Kidney tubule cell (primary cell): Measurements from ENCODE around the gene KIF26B.

ENCODE experiments used
- DNase-seq: peaks from one replicate; pipeline ENCODE4 v3.0.0-alpha.2; 2018; ENCODE audit warnings: low spot score

The KIF26B gene

DNA sequence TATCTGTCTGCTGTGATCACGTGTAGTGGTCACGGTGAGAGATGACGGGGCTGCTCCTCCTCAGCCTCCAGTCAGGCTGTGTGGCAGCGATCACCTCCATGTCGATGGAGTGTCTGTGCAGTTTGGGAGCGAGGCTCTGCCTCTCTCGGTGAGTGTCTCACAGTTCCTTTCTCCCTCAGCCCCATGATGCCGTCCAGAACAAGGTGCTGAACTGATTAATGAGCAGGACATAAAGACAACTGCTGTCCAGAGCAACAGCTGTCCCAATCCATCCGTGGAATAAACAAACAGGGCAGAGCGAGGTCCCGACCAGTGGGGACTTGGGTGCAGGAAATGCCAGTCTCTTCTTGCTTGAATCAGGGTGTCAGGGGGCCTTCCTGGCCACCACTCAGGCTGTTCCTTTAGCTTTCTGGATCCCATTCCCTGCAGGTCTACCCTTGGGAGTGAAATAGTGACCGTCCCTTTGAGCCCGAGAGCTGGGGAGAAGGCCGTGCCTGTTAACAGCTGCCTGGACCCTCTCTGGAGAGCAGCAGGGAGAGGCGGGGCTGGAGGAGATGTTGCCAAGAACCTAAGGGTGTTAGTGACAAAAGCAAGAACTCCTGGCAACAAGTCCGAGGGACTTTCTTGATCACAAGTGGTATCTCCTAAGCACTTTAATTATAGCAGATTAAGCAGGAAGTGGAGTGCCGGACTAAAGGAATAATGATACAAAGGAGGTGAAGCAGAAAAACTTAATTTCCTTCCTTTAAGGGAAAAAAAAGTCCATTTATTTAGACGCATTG, 443.9 kb downstream of the KIF26B start:
- no peak for DNase-seq

DNA sequence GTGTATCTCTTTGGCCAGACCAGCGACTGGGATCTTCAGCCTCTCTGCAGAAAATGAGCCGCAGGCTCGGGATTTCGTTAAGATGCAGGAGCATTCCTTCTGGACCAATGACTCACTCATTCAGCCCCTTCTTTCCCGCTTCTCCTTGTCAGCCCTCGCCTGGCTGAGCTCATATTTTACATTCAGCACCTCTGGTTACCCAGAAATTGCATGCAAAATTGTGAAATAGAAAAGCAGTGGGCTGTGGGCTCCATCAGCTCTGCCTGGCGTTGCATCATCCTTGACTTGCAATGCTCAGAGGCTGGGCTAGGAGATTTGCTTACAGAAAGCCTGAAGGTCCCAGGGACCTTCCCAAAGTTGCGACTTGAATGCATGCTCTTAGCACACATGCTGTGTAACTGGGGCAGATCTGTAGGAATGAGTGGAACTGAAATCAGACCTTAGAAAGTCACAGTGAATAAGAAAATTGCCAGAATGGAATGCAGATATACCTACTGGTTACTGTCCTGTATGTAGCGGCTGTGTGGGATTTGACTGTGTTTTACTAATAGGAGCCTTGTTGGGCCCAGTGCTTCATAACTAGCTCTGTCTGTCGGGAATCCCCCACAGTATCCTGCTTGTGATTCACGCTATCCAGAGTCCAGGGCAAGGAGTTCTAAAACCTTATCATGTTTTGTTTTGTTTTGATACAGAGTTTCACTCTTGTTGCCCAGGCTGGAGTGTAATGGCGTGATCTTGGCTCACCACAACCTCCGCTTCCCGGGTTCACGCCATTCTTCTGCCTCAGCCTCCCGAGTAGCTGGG, 444.8 kb downstream of the KIF26B start:
- DNase-seq = peak; percentile 51

DNA sequence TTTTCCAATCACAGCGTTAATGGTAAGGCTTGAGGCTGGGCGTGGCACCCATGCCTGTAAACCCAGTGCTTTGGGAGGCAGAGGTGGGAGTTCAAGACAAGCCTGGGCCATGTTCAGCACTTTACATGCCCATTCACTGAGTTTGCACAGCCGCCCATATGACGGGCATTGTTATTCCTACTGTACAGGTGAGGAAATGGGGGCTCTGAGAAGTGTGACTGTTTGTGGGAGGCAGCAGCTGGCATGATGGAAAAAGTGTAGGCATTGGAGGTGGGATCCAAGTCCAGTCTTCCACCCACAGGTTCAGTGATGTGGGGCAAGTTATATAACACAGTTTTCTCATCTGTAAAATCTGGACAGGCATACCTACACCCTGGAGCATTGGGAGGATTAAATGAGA, 445.9 kb downstream of the KIF26B start:
- no peak for DNase-seq

DNA sequence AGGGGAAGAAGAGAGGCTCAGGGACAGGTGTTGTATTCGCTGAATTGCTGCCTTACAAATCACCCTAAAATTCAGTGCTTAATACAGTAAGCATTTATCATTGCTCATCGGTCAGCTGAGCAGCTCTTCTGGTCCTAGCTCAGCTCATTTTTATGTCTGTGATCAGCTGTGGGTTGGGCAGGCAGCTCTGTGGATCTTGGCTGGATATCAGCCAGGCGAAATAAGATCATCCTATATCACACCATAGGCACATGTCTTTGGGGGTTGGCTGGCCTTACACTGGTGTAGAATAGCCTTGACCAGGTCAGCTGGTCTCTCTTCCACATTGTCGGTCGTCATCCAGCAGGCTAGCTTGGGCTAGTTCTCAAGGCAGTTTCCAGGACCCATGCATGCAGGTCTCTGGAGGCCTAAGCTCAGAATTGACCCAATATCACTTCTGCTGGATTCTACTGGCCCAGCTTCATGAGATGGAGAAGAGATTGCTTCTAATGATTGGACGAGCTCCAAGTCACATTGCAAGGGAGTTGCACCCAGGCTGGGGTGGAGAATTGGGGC, 448.6 kb downstream of the KIF26B start:
- no peak for DNase-seq

DNA sequence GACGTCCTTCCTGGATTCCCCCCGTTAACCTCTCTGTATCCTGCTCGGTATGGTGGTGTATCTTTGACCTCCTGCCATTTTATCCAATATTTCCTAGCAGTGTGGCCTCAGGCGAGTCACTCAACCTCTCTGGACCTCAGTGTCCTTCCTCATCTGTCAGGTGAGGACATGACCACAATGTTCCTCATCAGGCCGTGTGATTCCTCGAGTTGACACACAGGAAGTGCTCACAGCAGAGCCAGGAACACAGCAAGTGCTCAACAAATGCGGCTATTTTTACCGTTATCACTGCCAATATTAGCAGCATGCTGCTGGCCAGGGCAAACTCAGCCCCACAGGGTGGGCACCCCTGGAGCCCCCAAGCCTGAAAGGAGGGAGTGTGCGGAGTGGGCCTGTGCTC, 450.2 kb downstream of the KIF26B start:
- DNase-seq = peak; percentile 44

DNA sequence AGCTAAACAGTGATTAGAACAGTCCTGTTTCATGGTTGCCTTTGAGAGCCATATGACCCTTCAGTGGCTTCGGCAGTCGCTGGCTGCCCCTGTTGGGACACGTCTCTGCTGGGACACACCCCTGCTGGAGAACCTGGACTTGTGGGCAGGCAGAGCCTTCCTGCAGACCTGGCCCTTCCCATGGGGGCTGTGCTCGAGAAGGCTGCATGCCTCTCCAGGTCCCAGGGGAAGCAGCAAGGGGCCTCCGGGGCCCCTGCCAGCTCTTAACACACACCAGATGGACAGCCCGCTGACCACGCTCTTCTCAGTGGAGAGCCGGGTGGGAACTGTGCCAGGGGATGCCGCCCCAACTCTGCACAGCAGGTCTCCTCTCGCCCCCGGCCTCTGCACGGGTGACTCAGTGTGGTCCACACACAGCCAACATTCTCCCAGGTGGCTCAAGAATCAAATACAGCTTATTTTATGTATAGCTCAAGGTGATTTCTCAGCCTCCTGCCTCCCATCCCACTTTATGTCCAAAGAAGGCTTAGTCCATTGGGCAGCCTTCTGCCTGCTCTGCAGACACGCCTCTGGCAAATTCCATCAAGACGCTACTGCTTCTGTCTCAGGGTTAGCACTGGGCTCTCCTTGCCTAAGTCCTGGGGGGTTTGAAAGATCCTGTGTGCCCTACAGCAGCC, 450.8 kb downstream of the KIF26B start:
- no peak for DNase-seq

DNA sequence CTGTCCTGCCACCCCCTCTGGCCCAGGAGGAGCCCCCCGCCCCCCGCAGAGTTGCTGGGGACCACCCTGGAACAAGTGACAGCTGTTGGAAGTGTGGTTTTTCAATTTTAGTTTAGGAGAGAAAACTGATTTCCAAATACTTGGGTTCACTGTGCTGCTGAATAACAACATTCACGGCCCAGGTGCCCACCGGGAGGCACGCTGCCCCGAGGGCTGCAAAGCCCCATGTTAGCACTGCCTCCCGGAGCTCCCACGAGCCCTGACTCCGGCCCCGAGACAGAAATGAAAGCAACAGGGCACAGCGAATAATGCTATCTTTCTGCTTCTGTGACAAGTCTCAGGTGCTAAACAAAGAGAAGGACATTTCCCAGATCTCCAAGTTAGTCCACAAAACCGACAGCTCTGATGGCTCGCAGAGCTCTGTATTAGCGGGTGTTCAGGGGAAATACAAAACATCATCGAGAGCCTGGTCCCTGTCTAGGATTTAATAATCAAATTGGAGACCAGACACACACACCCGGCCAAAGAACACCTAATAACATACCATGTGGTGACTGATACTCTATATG, 451.5 kb downstream of the KIF26B start:
- no peak for DNase-seq

DNA sequence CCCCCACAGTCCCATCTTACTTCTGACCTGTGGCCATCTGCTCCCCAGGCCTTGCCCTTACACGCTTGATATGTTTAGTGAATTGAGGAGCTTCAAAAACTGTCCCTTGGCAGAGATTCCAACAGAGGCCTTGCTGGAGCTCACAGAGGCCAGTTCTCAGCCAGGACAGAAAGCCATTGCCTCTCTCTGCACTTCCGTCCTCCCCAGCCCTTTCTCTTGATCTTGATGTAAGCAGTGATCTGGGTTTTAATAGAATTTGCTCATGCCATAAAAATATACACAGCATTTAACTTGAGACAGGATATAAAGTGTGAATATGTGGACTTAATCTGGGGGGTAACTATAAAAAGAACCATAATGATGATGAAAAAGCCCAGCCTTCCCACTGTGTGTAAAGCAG, 453.5 kb downstream of the KIF26B start:
- DNase-seq = no peak

DNA sequence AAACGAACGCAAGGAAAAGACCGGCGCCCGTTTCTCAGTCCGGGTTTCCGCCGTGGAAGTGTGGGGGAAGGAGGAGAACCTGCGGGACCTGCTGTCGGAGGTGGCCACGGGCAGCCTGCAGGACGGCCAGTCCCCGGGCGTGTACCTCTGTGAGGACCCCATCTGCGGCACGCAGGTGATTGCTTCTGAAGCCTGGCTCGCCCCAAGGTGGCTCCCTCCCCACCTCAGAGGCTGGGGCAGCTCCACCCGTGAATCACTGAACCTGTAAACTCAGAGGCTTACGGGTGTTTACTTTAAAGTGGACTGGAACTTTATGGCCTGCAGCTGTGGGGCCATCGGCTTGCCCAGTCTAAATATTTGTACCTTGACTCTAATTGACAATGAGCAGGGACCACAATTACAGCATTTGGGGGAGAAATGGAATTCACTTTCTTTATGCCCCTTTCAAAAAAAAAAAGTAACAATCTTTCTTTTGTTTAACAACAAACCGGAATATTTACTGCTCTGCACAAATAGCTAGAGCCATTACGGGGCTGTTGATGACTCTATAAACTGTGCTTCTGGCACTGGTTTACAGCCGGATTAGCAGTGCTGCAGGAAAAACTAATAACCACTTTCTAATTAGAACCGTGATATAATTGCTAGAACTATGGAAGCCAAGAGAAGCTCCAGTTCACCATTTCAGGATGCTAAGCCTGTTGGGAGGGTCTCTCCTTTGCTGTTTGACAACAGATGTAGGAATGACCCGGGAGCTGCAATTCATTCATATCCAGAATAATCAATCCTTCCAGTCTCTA, 454.8 kb downstream of the KIF26B start:
- DNase-seq = no peak

DNA sequence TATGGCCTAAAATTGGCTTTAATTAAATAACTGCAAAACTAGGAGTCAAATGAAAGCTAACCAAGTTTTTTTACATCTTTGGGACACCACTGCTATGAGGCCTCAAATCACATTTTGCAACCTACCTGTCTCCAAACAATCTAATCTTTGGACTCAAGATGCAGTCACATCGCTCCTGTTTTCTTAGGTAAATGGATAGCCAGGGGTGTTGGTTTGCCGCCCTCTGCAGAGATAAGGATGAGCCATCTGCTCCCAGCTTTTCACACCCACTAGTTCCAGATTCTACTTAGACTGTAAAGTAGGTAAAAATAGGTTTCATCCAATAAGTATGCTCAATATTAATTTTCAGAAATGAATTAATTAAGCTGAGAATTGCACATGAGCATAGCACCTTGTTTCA, 456.5 kb downstream of the KIF26B start:
- DNase-seq = no peak

DNA sequence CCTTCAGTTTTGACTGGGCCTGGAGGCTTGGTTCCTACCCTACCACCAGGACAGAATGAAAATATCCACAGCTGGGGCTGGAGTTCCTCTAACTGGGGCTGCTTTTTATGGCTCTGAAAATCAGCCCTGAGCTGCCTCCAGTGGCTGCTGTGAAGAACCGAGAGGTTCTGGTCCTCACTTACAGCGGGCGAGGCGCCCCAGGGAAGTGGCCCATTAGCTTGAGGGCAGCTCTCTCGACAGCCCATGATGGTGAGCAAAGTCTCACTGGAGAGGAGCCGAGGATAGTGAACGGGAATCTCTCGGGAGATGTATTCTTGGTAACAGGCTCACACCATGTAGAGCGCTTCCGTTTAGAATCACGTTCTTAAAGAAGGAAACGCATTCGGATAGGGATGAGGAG, 459.7 kb downstream of the KIF26B start:
- no peak for DNase-seq

DNA sequence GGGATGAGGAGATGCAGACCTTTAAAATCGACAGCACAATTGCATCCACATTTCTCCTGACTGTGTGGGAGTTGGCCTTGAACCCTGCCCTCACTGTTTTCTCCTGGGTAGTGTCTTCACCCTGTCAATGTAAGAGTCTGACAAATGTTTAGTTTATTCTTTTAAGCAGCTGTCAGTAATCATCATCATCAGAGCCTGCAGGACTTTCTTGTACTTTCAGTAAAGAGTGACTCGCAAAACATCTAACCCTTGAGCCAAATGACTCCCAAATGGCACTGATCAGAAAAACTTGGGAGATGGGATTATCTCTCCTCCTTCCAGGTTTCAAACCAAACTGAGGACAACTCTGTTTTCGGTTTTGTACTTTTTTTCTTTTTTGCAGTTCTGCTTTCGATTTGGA, 460.2 kb downstream of the KIF26B start:
- DNase-seq = no peak

DNA sequence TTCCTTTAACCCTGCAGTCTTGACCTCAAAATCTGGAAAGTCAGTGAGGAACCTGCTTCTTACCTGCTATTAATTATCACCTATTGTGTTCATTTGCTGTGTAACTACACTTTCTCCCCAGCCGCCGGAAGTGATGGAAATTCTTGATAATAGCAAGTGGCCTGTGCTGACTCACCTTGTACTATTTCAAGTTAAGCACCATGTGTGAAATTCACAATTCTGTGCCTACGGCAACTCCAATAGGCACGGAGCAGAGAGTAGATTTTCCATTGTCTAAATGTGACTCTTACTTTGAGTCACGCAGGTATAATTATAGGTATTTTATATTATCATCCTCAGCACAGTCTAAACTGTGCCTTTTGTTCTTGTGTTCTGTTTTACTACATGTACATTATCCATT, 466.8 kb downstream of the KIF26B start:
- peak; percentile 19 for DNase-seq

DNA sequence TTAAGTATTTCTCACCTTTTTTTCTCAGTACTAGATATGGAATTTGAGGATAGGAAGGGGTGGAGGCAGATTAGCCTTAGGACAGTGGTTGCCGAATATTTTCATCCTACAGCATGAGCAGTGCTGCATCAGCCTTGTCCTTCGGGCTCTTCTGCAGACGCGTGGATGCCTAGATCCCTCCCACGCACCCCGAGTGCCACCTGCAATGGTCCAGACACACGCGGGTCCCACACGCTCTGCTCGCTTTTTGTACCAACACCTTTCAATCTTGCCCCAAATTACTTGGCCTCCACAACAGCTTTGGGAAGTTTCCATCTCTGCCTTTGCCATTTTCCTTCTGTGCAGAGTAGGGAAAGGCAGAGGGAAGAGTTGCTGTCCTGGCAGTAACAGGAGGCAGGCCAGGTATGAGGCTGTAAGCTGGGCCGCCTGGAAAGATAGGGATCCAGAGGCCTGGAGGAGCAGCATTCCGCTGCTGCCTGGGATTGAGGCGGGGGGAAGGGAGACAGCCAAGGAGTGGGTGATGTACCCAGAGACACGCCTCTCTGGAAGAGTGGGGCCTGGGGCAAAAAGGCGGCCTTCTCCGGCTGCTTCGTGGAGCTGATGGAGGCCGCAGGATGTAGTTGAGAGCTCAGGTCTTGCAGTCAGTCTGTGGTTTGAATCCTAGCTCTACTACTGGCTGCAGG, 467.7 kb downstream of the KIF26B start:
- no peak for DNase-seq

DNA sequence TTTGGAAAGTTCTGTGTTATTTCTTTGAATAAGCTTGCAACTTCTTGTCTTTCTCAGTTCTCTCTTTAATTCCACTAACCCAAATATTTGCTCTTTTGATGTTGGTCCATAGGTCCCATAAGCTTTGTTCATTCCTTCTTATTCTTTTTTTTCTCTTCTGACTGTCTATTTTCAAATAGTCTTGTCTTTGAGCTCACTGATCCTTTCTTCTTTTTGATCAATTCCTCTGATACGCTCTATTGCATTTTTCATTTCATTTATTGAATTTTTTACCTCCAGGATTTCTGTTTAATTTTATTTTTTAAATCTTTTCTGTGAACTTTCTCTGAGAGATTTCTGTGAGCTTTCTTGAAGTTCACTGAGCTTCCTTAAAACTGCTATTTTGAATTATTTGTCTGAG, 486.6 kb downstream of the KIF26B start:
- DNase-seq = no peak

DNA sequence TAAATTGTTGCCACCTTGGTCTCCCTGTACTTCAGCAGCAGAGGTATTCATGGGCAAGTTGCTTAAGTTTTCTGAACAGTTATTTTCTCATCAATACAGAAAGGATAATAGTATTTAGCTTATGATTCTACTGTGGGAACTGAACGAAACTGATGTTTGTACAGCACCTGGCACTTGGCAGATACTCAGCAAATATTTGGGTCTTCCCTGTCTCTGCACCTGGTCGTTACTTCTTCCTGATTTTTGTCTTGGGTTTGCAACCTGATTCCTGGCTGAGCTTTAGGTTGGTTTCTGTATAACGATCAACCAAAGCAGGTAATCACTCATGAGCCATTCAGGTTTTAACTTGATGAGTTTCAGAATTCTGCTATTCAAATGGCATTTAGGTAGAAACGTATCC, 490.6 kb downstream of the KIF26B start:
- DNase-seq = no peak

DNA sequence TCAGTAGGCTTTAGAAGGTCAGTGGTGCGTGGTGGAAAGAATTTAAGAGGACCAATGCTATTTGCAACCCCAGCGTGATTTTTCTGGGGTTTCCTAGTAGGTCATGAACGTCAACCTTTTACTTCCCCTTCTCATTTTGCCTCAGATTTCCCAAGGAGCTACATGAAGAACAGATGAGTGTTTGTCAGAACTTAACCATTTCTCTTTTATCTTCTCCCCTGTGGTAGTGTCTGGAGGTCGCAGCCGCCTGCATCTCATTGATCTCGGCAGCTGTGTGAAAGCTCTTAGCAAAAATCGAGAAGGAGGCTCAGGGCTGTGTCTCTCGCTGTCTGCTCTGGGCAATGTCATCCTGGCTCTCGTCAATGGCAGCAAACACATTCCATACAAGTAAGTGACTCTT, 491.1 kb downstream of the KIF26B start:
- DNase-seq = no peak

DNA sequence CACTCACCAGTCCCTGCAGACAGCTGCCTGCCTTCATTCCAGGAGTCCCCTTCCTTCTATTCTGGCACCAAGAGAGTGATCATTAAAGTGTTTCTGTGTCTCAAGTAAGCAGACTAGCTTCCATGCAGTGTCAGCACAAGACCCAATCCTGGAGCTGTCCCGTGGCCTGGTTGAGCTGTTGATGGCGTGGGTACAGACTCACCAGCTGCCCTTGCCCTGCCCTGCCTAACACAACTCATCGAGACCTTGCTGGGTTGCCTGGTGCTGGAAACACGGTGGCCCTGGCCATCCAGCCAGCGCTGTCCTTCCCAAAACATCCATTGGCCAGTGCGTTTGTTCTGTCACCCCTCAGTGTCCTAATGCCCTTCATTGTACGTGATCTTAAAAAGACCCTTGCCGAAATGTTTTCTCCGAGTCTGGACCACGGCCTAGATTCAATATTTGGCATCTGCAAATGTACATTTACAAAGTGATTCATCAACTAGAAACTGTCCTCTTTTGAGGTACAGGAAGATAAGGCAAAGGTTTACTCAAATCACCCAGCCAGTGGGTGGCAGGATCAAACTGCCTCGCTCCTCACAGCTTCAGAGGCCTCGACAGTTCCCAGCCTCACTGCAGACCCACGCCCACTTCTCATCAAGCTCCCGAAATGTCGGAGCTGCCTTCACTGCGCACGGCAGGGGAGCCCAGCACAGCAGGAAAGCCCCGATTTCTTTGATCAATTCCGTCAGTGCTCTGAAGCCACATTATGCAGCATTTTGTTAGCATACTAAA, 494.2 kb downstream of the KIF26B start:
- DNase-seq = no peak

DNA sequence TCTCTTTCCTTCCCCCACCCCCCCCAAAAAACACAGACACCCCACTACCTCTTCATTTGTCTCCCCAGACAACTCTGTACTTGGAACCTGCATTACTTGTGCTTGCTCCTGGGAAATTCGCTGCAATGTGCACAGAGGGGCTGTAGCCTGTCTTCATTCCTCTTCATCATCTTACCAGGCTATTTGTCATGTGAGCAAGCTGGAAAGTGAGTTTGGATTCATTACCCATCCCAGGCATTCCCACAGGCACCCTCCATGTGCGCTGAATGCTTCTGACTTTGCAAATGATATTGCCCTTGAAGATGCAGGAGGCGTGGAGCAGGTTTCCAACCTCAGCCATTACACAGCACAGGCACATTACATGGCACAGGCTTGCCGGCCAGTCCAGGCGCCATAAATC, 494.9 kb downstream of the KIF26B start:
- no peak for DNase-seq

DNA sequence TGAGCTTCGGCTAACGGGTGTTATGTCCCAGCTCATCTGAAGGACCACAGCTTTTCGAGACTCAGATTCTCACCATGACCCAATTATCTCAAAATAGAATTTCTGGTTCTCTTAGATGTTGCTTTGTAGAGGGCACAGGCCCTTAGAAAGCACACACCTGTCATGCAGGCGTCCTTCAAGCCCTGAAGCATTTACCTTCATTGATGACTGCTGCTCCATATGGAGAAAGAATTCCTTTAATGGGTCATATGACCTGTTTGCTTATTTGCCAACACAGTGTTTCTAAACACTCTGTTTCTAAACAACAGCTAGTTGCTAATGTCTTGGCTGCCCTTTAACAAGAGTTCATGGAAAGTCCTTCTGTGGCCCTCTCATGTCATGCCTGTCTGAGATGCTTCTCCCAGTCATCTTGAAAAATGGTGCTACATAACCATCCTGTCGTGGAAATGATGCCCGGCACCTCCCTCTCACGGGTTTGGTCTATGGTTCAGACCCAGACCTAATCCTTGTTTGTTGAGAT, 495.7 kb downstream of the KIF26B start:
- DNase-seq = no peak
